Left cardiac atrium (tissue), 4 donors: ENCODE results near the gene PDE10A. TPM values are rescaled to one million over a fixed set of nuclear protein-coding genes. Genes with fewer than 3 reads are reported as not detected.
"Not testable (repeated sequence)": the region's sequence is repeated elsewhere in the genome, so short reads cannot be mapped to it uniquely, and the experiment has no call there.

Source experiments
- ATAC-seq, 2 donors: fragments of 200-7000 bp; cut with Tn5 transposase; one replicate each; pipeline ENCODE4 v1.9.1; 2020; ENCODE audit warnings: mild to moderate bottlenecking in 2 of 2, moderate library complexity in 2 of 2
- DNase-seq: peaks from one replicate; pipeline ENCODE4 v3.0.0-alpha.2; 2020
- intact Hi-C, 2 donors: fragments of 100-400 bp; cut with DNase I; formaldehyde crosslinking; loops; one replicate each; pipeline versions ENCODE4 v1.14.1 to v1.15.1; 2022 to 2023
- total RNA-seq, 2 donors: library from RNA; stranded (reverse); fragmentation: NEBNext Ultra II Directional; extraction: Animal tissue kit (Norgen Biotek cat#: 25700); gene quantifications; one replicate each; pipeline ENCODE4 v1.2.1, GENCODE V29; 2021
- donor health status: DM: no; HTN: yes; CAD: no.
- donor health status: DM: no; HTN: yes; CAD: no; lungs with severe emphysema.
- donor health status: DM: yes; HTN: yes; CAD: no.
- donor health status: Dilated cardiomyopathy.

PDE10A gene
- total RNA-seq, 2 donors from 2014 or later = 7.1 to 9.4 TPM

DNA sequence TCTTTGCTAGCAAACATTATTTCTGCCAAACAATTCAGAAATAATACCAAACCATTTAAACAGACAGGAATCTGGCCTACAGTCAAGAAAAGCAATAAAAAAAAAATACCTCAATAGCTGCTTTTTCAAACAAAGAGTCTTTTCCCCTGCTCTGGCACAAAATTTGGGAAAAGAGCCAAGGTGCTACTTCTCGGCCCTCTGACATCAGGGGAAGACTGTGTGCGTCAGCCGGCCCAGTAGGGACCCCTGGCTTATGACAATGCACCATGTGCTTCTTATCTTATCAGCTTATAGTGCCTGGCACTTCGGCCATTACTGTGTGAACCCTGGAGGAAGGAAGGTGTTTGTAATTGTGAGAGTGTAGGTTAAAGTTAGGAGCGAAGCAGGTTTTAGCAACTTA lies 89.4 kb downstream of the PDE10A start:
- peak; percentile 70 for DNase-seq
- peak; percentile 84 to 88 for ATAC-seq
- intact Hi-C loops = no loop called here

GRCh38 chr6:165571721-165572132 lies 91.3 kb downstream of the PDE10A start:
- intact Hi-C loops = no loop called here
- no peak for DNase-seq
- ATAC-seq = no peak

DNA sequence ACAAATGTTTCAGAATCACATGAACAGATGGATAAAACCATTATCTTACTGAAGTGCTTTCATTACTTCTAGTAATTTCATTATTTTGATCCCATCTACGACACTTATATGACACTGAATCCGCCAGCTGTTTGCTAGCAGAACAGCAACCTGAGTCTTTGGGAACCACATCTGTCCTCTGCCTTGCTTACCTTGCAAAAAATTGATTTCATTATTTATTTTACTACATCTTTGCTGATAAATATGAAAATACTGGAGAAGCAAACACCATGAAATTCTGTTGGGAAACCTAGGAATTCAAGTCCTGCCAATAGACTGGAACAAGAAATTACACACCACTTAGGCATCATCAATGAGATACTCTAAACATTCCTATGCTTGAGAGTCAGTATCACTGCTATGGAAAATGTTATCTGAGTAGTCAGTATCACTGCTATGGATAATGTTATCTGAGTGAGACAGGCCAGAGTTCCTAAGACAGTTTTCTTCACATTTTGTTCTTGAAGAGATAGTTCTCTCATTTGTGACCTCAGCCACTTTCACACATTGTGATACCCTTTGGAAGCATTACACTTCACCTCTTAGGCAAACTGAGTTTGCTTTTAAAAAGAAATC lies 91.9 kb downstream of the PDE10A start:
- DNase-seq (no peak), ATAC-seq (peak in 1 of 2 donors; percentile 49)
- intact Hi-C loops = no loop called here

GRCh38 chr6:165568326-165568725 lies 94.7 kb downstream of the PDE10A start:
- DNase-seq (no peak), ATAC-seq (no peak)
- intact Hi-C loops = no loop called here

DNA sequence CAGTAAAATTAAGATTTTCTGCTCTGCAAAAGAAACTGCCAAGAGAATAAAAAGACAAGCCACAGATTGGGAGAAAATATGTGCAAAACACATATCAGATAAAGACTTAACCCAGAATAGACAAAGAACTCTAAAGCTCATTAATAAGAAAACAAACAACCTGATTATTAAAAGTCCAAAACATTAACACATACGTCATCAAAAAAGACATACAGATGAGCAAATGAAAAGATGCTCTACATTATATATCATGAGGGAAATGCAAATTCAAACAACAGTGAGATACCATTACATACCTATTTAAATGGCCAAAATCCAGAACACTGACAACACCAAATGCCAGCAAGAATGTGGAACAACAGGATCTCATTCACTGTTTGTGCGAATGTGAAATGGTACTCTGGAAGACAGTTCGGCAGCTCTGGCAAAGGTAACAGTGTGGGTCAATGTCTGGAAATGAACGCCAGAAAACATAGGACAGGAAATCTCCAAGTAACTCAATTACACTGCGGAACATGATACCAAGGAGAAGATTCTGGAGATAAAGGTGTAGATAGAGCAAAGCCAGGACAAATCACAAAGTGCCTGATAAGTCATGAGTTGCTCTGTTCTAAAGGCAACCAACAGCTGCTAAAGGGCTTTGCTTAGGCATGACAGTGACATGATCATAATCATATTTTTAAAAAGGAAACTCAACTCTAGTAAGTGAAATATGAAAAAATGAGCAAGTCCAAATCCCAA lies 96.8 kb downstream of the PDE10A start:
- DNase-seq (no peak), ATAC-seq (no peak)
- intact Hi-C loops = no loop called here

- ATAC-seq = no peak
- intact Hi-C loops = no loop called here
Measured at GRCh38 chr6:165562421-165563090, 100.5 kb downstream of the PDE10A start.

GRCh38 chr6:165559632-165560031 lies 103.4 kb downstream of the PDE10A start:
- intact Hi-C loops = no loop called here
- ATAC-seq (no peak), DNase-seq (no peak)

More at GRCh38 chr6:165562421-165563090, 100.5 kb downstream of the PDE10A start:
- no peak for DNase-seq

- intact Hi-C loops, DNase-seq, ATAC-seq: not testable (repeated sequence)
Measured at GRCh38 chr6:165558097-165558496, 104.9 kb downstream of the PDE10A start.

DNA sequence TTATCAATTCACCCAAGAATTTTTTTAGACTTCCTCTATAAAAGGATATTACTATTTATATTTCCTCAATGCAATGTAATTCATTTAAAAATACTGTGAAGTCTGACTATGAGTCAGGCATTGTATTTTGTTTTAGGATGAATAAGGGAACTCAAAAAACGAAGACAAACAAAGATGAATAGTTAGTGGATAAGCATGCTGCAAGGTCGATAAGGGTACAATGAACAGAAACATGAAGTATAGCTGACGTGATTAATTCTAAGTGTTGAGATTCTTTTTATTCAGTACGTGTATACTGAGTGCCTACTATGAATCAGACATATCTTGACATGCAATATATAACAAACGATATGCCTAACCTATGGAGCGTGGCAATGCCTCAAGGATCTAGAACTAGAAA lies 105.4 kb downstream of the PDE10A start:
- DNase-seq (no peak), ATAC-seq (no peak)
- intact Hi-C loops = no loop called here

DNA sequence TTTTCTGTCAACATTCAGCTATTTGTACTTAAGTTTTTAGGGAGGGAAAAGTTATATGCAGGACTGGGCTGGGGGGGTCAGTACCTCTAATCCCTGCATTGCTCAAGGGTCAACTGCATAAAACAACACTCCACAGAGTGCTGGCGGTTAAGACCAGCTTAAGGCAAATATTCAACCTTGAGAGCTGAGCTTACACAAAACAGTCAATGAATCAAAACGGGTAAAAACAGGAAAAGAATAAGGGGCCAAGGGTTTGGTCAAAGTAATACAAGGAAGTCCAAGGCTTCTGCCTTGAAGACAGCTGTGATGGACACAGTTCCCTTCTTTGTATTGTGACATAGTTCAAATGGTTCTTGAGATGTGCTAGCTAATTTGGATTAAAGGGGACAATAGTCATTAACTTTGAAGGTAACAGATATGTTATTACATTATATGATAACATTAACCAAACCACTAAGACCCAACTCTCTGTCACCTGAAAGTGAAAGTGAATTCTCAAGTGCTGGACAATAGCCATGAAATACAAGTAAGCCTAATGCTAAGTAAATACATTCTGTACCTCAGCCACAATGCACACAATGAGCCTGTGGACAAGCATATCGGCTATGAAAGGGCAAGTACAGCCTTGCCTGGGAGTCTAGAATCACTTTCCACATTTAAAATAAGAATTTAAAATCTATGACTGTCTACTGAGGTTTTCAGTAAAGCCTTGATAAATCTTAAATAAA lies 106.8 kb downstream of the PDE10A start:
- intact Hi-C loops = no loop called here
- DNase-seq = no peak
- ATAC-seq = no peak

DNA sequence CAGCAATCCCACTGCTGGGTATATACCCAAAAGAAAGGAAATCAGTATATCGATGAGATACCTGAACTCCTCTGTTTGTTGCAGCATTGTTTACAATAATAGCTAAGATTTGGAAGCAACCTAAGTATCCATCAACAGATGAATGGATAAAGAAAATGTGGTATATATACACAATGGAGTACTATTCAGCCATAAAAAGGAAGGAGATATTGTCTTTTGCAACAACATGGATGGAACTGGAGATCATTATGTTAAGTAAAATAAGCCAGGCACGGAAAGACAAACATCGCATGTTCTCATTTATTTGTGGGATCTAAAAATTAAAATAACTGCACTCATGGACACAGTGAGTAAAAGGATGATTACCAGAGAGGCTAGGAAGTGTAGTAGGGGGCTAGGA lies 108.4 kb downstream of the PDE10A start:
- DNase-seq, ATAC-seq, intact Hi-C loops: not testable (repeated sequence)

GRCh38 chr6:165552248-165552736 lies 110.7 kb downstream of the PDE10A start:
- DNase-seq (no peak), ATAC-seq (no peak)
- intact Hi-C loops = no loop called here

DNA sequence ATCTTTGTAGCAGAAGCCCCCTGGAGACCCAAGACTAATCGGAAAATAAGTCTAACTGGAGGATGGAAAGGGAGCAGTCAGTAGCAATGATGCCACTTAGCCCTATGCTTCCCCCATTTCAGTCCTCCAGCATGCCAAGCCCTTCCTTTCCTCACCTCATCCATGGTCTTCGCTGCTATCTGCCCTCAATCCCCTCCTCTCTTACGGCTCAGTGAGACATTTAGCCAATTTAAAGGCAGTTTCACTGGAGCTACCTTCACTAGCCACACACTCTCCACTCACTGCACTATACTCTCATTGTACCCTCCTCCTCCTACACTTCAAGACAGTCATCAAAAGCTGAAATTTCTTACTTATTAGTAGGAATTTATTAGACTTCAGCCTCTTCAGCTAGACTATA lies 111.2 kb downstream of the PDE10A start:
- ATAC-seq (no peak), DNase-seq (no peak)
- intact Hi-C loops = no loop called here

- DNase-seq (no peak), ATAC-seq (no peak)
- intact Hi-C loops = no loop called here
Measured at GRCh38 chr6:165548450-165548849, 114.6 kb downstream of the PDE10A start.

DNA sequence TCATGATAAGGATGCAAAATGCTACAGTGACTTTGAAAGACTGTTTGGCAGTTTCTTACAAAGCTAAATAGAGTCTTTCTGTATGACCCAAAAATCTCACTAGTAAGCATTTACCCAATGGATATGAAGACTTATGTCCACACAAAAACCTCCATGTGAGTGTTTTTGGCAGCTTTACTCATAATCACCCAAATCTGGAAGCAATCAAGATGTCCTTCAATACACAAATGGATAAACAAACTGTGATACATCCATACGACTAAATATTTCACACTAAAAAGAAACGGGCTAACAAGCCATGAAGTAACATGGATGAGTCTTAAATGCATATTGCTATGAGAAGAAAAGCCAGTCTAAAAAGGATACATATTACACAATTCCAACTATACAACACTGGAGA lies 117.2 kb downstream of the PDE10A start:
- intact Hi-C loops = no loop called here
- ATAC-seq (no peak), DNase-seq (no peak)

GRCh38 chr6:165543781-165544180 lies 119.3 kb downstream of the PDE10A start:
- no peak for ATAC-seq
- no peak for DNase-seq
- intact Hi-C loops = no loop called here

DNA sequence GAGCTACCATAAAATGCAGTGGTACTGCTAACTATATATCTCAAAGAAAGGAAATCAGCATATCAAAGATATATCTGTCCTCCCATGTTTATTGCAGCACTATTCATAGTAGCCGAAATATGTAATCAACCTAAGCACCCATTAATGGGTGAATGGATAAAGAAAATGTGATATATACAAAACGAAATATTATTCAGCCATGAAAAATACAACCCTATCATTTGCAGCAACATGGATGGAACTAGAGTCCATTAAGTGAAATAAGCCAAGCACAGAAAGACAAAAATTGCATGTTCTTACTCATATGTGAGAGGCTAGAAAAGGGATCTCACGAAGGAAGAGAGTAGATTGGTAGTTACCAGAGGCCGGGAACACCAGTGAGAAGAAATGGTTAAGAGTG lies 126.1 kb downstream of the PDE10A start:
- ATAC-seq = no peak
- intact Hi-C loops = no loop called here
- no peak for DNase-seq

DNA sequence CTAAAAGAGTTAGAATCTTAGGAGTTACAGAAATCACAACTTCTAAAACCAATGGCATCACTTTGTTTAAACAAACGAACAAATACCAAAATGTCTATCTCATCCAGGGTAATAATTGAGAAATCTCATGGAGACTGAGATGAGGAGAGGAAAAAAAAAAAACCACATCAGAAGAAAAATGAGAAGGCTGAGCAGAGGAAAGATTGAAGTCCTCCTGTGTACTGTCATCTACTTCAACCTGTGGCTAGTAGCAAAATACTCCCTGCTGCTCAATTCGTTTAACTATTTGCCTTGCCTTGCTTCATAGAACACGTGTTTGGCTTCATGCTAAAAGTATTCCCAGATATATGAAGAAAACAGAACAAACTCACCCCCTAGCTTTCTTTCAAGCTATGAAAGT lies 143.7 kb downstream of the PDE10A start:
- intact Hi-C loops = no loop called here
- ATAC-seq (no peak), DNase-seq (no peak)

DNA sequence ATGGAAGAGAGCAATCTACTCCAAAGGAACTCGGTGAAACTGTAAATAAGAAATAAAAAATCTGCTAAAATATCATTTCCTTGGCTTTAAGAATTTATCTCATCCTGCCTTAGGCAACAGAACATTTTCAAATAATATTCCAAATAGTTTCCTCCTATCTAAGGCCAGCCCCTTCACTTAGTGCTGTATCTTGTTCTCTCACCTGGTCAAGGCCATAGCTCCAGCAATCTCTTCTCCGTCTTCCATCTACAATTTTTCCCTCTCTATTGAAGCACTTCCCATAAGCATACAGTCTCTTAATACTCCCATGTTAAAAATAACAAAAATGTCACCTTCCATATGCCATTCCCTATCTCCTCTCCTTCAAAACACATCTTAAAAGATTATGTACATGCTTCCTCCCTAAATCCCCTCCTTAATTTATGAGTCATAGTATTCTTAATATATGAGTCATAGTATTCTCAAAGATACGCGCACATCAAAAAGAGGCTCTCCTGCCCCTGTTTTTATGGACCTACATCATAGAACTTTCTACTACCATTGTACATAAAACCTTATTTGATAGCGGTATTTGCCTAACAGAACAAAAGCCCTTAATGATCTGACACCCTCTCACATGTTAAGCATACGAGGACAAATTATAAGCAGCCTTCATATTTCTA lies 146.9 kb downstream of the PDE10A start:
- intact Hi-C loops = no loop called here
- ATAC-seq (peak in 1 of 2 donors; percentile 67), DNase-seq (no peak)
